Right atrium auricular region (tissue), 2 donors: ENCODE measurements around the gene RNLS. TPM values are rescaled to one million over a fixed set of nuclear protein-coding genes. Genes with fewer than 3 reads are reported as not detected.

ENCODE experiments used
- DNase-seq: peaks from one replicate; pipeline ENCODE4 v3.0.0-alpha.2; 2019; ENCODE audit warnings: low spot score
- H3K27ac ChIP-seq, 2 donors: fragments of 200-600 bp; sonication (generic); 1 replicate in 1 of 2; 2 replicates in 1 of 2; pipeline ENCODE4 v1.5.1; 2016 to 2019
- H3K27me3 ChIP-seq, 2 donors: fragments of 200-600 bp; sonication (generic); one replicate each; pipeline versions ENCODE4 v1.5.1 to v1.6.0; 2017 to 2019
- H3K36me3 ChIP-seq: fragments of 200-600 bp; sonication (generic); one replicate; pipeline ENCODE4 v1.5.1; 2016
- H3K4me1 ChIP-seq, 2 donors: fragments of 200-600 bp; sonication (generic); one replicate each; pipeline versions ENCODE4 v1.5.1 to v1.6.0; 2017 to 2019
- H3K4me3 ChIP-seq, 2 donors: fragments of 200-600 bp; sonication (generic); 1 replicate in 1 of 2; 2 replicates in 1 of 2; pipeline ENCODE4 v1.5.1; 2017 to 2019; ENCODE audit warnings: mild to moderate bottlenecking in 1 of 2, moderate library complexity in 1 of 2
- H3K9me3 ChIP-seq, 2 donors: fragments of 200-600 bp; sonication (generic); one replicate each; pipeline ENCODE4 v1.5.1; 2019
- CTCF ChIP-seq, 2 donors: fragments of 200-600 bp; sonication (generic); IDR thresholded peaks; one replicate each; pipeline ENCODE4 v1.5.1; 2019; ENCODE audit warnings: antibody characterized with exemption in 2 of 2
- total RNA-seq, 2 donors: library from RNA; depleted of rRNA; stranded (reverse); fragments of >200 nt; gene quantifications; one replicate each; pipeline ENCODE4 v1.1.0, GENCODE V29; 2016

Gene RNLS
- total RNA-seq, 2 donors from 2014 or later: 14.9 to 26.8 TPM

- Histone ChIP-seq H3K4me3 (no peak overlapping the region), H3K9me3 (no peaks in the 10 kb centered on the region), H3K4me1 (no peaks in the 10 kb centered on the region), H3K36me3 (no peaks in the 10 kb centered on the region), H3K27me3 (no peaks in the 10 kb centered on the region), H3K27ac (no peak overlapping the region)
- no peak for TF ChIP-seq CTCF (IDR thresholded peaks at IDR 0.05)
- no peak for DNase-seq
These were observed 308.8 kb downstream of the RNLS start for GRCh38 chr10:88274286-88274685.

GRCh38 chr10:88273567-88273966 lies 309.6 kb downstream of the RNLS start:
- no peaks in the 10 kb centered on the region for H3K4me1 ChIP-seq
- no peak for DNase-seq
- no peak overlapping the region for H3K27ac ChIP-seq
- no peak for TF ChIP-seq CTCF (IDR thresholded peaks at IDR 0.05)
- no peak overlapping the region for H3K4me3 ChIP-seq
- no peaks in the 10 kb centered on the region for H3K9me3 ChIP-seq
- no peaks in the 10 kb centered on the region for H3K36me3 ChIP-seq
- H3K27me3 ChIP-seq: no peaks in the 10 kb centered on the region

GRCh38 chr10:88271761-88272543 lies 311.2 kb downstream of the RNLS start:
- Histone ChIP-seq H3K4me1 (no peaks in the 10 kb centered on the region), H3K27ac (peak overlapping the region in 1 of 2 donors; percentile 41), H3K36me3 (no peaks in the 10 kb centered on the region), H3K4me3 (no peak overlapping the region), H3K27me3 (no peaks in the 10 kb centered on the region), H3K9me3 (no peaks in the 10 kb centered on the region)
- no peak for DNase-seq
- TF ChIP-seq CTCF (IDR thresholded peaks at IDR 0.05): no peak

GRCh38 chr10:88270871-88271713 lies 312.0 kb downstream of the RNLS start:
- no peaks in the 10 kb centered on the region for H3K36me3 ChIP-seq
- DNase-seq: no peak
- no peak for TF ChIP-seq CTCF (IDR thresholded peaks at IDR 0.05)
- H3K27me3 ChIP-seq: no peaks in the 10 kb centered on the region
- no peaks in the 10 kb centered on the region for H3K9me3 ChIP-seq
- H3K27ac ChIP-seq: peak overlapping the region in 1 of 2 donors; percentile 41
- H3K4me1 ChIP-seq: no peaks in the 10 kb centered on the region
- no peak overlapping the region for H3K4me3 ChIP-seq

- Histone ChIP-seq H3K4me3 (no peak overlapping the region), H3K27me3 (no peaks in the 10 kb centered on the region), H3K36me3 (no peaks in the 10 kb centered on the region), H3K27ac (no peak overlapping the region), H3K4me1 (no peaks in the 10 kb centered on the region), H3K9me3 (no peaks in the 10 kb centered on the region)
- DNase-seq: no peak
- no peak for TF ChIP-seq CTCF (IDR thresholded peaks at IDR 0.05)
These were observed 312.9 kb downstream of the RNLS start for GRCh38 chr10:88270061-88270808.
